K562 (cell line): ENCODE results near the gene HSD3B7. TPM values are rescaled to one million over a fixed set of nuclear protein-coding genes. Genes with fewer than 3 reads are reported as not detected.

ENCODE experiments used
- CBX8 ChIP-seq: fragments of 200-600 bp; sonication (generic); IDR thresholded peaks from 2 replicates; pipeline ENCODE4 v1.6.1; 2012; ENCODE audit warnings: borderline replicate concordance, mixed run types, low read depth, mild to moderate bottlenecking, moderate library complexity, mixed read lengths, low read length, control low read depth, inconsistent platforms; ENCODE audit not compliant: poor library complexity, severe bottlenecking; ENCODE audit errors: extremely low read depth
- CHD1 ChIP-seq: fragments of 200-600 bp; sonication (generic); IDR thresholded peaks from one replicate; pipeline ENCODE4 v1.6.1; 2012; ENCODE audit warnings: mild to moderate bottlenecking, moderate library complexity, low read length, inconsistent platforms
- ETV5 ChIP-seq: sonication (generic); formaldehyde crosslinking; IDR thresholded peaks from 2 replicates; pipeline ENCODE4 v1.4.0; 2020; ENCODE audit warnings: low read depth, mild to moderate bottlenecking, missing genetic modification reagents
- EZH2 ChIP-seq: IDR thresholded peaks from 2 replicates; pipeline ENCODE4 v1.6.1; 2012; ENCODE audit warnings: low read depth, mild to moderate bottlenecking, inconsistent platforms, low read length, borderline replicate concordance
- FIP1L1 ChIP-seq: fragments of 200-400 bp; formaldehyde crosslinking; IDR thresholded peaks from 2 replicates; pipeline ENCODE4 v1.6.1; 2018; ENCODE audit warnings: mild to moderate bottlenecking, low read depth, low read length; ENCODE audit not compliant: poor library complexity, severe bottlenecking
- HCFC1 ChIP-seq: IDR thresholded peaks from 2 replicates; pipeline ENCODE4 v1.6.1; 2012; ENCODE audit warnings: low read depth, low read length, improper control_type of control experiment
- HMGN3 ChIP-seq: IDR thresholded peaks from 2 replicates; pipeline ENCODE4 v1.6.1; 2011; ENCODE audit warnings: borderline replicate concordance, low read depth, mild to moderate bottlenecking, mixed read lengths, low read length; ENCODE audit not compliant: insufficient read length; ENCODE audit errors: extremely low read depth
- LCOR ChIP-seq: sonication (generic); formaldehyde crosslinking; IDR thresholded peaks from 2 replicates; pipeline ENCODE4 v1.8.0; 2022; ENCODE audit warnings: mild to moderate bottlenecking, missing genetic modification reagents
- MXI1 ChIP-seq: IDR thresholded peaks from 2 replicates; pipeline ENCODE4 v1.6.1; 2011; ENCODE audit warnings: low read depth, mild to moderate bottlenecking, improper control_type of control experiment, low read length
- NRF1 ChIP-seq, 2 experiments: fragments of 450-650 bp; IDR thresholded peaks in 1 of 2; conservative IDR thresholded peaks in 1 of 2; 2 replicates each; pipeline ENCODE4 v1.6.1; 2014; ENCODE audit warnings: mild to moderate bottlenecking in 2 of 2
- POLR2H ChIP-seq: IDR thresholded peaks from 2 replicates; pipeline ENCODE4 v1.6.1; 2016; ENCODE audit warnings: missing genetic modification characterization, low read depth, mild to moderate bottlenecking, control low read depth, missing compliant biosample characterization, moderate library complexity
- SIX5 ChIP-seq, 2 experiments: IDR thresholded peaks; 2 replicates each; pipeline ENCODE4 v1.6.1; 2011; ENCODE audit warnings: low read length in 2 of 2, borderline replicate concordance in 1 of 2, low read depth in 1 of 2, mild to moderate bottlenecking in 1 of 2, moderate library complexity in 1 of 2; ENCODE audit not compliant: insufficient read depth in 1 of 2
- SP2 ChIP-seq: IDR thresholded peaks from 2 replicates; pipeline ENCODE4 v1.6.1; 2011; ENCODE audit warnings: mild to moderate bottlenecking, low read depth, low read length, moderate library complexity; ENCODE audit not compliant: poor library complexity, severe bottlenecking; ENCODE audit errors: extremely low read depth
- SRF ChIP-seq, 2 experiments: fragments of 250-450, 450-650 bp in 1 of 2; sonication (Bioruptor Pico) in 1 of 2; sonication (generic) in 1 of 2; formaldehyde crosslinking; IDR thresholded peaks; 2 replicates each; pipeline versions ENCODE4 v1.5.0 to v1.5.1; 2020 to 2022; ENCODE audit warnings: mild to moderate bottlenecking in 1 of 2, missing genetic modification reagents in 1 of 2
- YBX1 ChIP-seq: fragments of 450-650 bp; IDR thresholded peaks from 2 replicates; pipeline ENCODE4 v1.7.1; 2016; ENCODE audit warnings: mild to moderate bottlenecking
- ZBTB7A ChIP-seq: IDR thresholded peaks from 2 replicates; pipeline ENCODE4 v1.6.1; 2011; ENCODE audit warnings: low read depth, mild to moderate bottlenecking, low read length, moderate library complexity, borderline replicate concordance; ENCODE audit not compliant: control insufficient read depth
- ZFP1 ChIP-seq: fragments of 450-650 bp; formaldehyde crosslinking; IDR thresholded peaks from 2 replicates; pipeline ENCODE4 v1.4.0; 2020; ENCODE audit warnings: mild to moderate bottlenecking, mixed read lengths
- ZNF347 ChIP-seq: fragments of 450-650 bp; formaldehyde crosslinking; IDR thresholded peaks from 2 replicates; pipeline ENCODE4 v1.4.0; 2020; ENCODE audit warnings: low read depth, mild to moderate bottlenecking, moderate library complexity
- ZNF408 ChIP-seq: fragments of 250-450 bp; sonication (Bioruptor Pico); IDR thresholded peaks from 2 replicates; pipeline ENCODE4 v1.4.0; 2020; ENCODE audit warnings: low read depth, mild to moderate bottlenecking, moderate library complexity
- ZNF507 ChIP-seq: conservative IDR thresholded peaks from 2 replicates; pipeline ENCODE4 v1.6.1; 2017; ENCODE audit warnings: missing genetic modification characterization, missing compliant biosample characterization
- ZNF561 ChIP-seq: fragments of 450-650 bp; formaldehyde crosslinking; conservative IDR thresholded peaks from 2 replicates; pipeline ENCODE4 v1.4.0; 2020; ENCODE audit warnings: mild to moderate bottlenecking, moderate library complexity
- polyA plus RNA-seq, 8 experiments: library from polyadenylated mRNA; depleted of rRNA in 4 of 8; stranded (reverse) in 5 of 8; unstranded in 3 of 8; fragments of >200 nt; fragmentation: Nextera tagmentation in 2 of 8; fragmentation: Illumina TruSeq in 1 of 8; extraction: Ambion mirVana in 2 of 8; extraction: Trizol in 1 of 8; gene quantifications; 2 replicates each; pipeline versions ENCODE4 v1.2.1 to v1.2.3, GENCODE V29; 2011 to 2014; ENCODE audit warnings: inconsistent platforms in 1 of 8, missing spikeins in 1 of 8
- total RNA-seq, 7 experiments: library from RNA; depleted of rRNA in 6 of 7; stranded (reverse); fragments of >200 nt in 6 of 7; fragmentation: Illumina TruSeq in 2 of 7; extraction: Trizol in 2 of 7; gene quantifications; 2 replicates each; pipeline versions ENCODE4 v1.2.1 to v1.2.3, GENCODE V29; 2011 to 2021; ENCODE audit warnings: low replicate concordance in 1 of 7
- TF ChIP-seq, protein P1 (sequence below): fragments of 450-650 bp; formaldehyde crosslinking; IDR thresholded peaks from 2 replicates; pipeline ENCODE4 v1.4.0; 2022; ENCODE audit warnings: missing genetic modification characterization
- TF ChIP-seq, protein P2 (sequence below): fragments of 450-650 bp; IDR thresholded peaks from 2 replicates; pipeline ENCODE4 v1.6.1; 2014; ENCODE audit warnings: low read depth, mild to moderate bottlenecking, moderate library complexity, borderline replicate concordance

The HSD3B7 gene
- total and polyA plus RNA-seq, 9 of the 15 experiments (the other 6 are each of a cell fraction or from before 2014, with no cell fraction given): 5.4 to 49.1 (median 23.0) TPM

DNA sequence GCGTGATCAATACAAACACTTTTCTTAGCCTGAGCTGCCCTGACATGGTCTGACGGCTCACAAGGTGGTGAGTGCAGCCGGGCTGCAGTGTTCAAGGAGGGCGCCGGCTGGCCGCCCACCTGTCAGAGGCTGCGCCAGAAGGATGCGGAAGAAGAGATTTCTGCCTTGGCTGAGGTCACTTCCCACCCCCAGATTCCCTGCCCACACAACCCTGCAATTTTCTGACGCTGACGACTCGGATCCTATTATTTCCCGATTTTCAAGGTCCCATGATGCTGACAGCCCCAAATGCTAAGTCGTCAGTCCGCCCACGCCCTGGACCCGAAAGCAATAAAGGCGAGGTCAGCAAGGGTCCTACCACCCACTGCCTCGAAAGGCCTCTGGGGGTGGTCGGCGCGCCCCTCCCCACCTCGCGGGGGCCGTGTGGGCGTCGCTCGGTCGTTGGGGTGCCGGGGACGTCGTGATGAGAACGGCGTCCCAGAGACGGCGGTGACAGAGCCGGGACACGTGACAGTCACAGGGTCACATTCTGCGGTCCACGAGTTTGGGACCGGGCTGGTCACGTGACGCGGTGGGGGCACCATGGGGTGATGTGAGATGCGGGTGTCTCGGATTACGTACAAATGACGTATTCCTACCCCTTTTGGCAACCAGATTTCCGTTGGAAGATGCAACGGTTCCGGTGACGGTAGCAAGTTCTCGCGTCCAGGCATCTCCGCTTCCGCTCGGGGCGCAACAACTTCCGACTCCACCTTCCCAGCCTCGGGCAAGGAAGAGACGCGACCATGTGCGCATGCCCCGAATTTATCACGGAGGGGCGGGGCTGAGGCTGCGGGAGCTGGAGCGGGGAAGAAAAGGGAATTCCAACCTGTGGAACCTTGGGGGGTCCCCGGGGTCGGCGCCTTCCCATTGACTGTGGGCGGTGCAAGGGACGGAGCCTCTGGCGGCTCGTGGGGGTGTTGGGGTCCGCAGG lies 48.0 kb downstream of the HSD3B7 start, which contains the start of gene STX4 (continued):
- TF ChIP-seq, protein P1, sequence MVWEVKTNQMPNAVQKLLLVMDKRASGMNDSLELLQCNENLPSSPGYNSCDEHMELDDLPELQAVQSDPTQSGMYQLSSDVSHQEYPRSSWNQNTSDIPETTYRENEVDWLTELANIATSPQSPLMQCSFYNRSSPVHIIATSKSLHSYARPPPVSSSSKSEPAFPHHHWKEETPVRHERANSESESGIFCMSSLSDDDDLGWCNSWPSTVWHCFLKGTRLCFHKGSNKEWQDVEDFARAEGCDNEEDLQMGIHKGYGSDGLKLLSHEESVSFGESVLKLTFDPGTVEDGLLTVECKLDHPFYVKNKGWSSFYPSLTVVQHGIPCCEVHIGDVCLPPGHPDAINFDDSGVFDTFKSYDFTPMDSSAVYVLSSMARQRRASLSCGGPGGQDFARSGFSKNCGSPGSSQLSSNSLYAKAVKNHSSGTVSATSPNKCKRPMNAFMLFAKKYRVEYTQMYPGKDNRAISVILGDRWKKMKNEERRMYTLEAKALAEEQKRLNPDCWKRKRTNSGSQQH: 0 out of 2 replicates have a peak, but pooled peaks have one; percentile 73
- peak; percentile 53 to 57; a peak in 3 of 4 replicates for TF ChIP-seq SIX5 (IDR thresholded peaks at IDR 0.05; ENCODE audit: borderline replicate concordance in 1 of 2, insufficient read depth in 1 of 2, low read depth in 1 of 2, low read length in 2 of 2)
- TF ChIP-seq, protein P2, sequence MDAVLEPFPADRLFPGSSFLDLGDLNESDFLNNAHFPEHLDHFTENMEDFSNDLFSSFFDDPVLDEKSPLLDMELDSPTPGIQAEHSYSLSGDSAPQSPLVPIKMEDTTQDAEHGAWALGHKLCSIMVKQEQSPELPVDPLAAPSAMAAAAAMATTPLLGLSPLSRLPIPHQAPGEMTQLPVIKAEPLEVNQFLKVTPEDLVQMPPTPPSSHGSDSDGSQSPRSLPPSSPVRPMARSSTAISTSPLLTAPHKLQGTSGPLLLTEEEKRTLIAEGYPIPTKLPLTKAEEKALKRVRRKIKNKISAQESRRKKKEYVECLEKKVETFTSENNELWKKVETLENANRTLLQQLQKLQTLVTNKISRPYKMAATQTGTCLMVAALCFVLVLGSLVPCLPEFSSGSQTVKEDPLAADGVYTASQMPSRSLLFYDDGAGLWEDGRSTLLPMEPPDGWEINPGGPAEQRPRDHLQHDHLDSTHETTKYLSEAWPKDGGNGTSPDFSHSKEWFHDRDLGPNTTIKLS: peak; percentile 90
- TF ChIP-seq EZH2: no peak
- no peak for TF ChIP-seq ZNF347 (CRISPR knock-in tag)
- TF ChIP-seq ZFP1: no peak
- TF ChIP-seq HMGN3: peak; percentile 33
- TF ChIP-seq POLR2H (tag): peak; percentile 49; the same call in 1 of the 2 replicates
- peak; percentile 99 for TF ChIP-seq LCOR (CRISPR knock-in tag)
- peak; percentile 81 to 87 for TF ChIP-seq NRF1 (conservative IDR thresholded peaks at IDR 0.05 in 1 of 2, IDR thresholded peaks at IDR 0.05 in 1 of 2)
- TF ChIP-seq FIP1L1: peak; percentile 24
- TF ChIP-seq YBX1: no peak
- no peak for TF ChIP-seq CBX8
- TF ChIP-seq ZNF507 (tag): no peak
- peak; percentile 82 for TF ChIP-seq ZBTB7A
- TF ChIP-seq ZNF408 (CRISPR knock-in tag): no peak
- TF ChIP-seq SP2: no peak
- TF ChIP-seq ETV5 (CRISPR knock-in tag): peak; percentile 65; the same call in 1 of the 2 replicates
- TF ChIP-seq HCFC1: peak; percentile 91
- TF ChIP-seq SRF (CRISPR knock-in tag; IDR thresholded peaks at IDR 0.05): peak in 1 of 2 experiments; percentile 90; a peak in 1 of 4 replicates
- TF ChIP-seq MXI1: peak; percentile 52; the same call in 1 of the 2 replicates
- TF ChIP-seq ZNF561: no peak
- TF ChIP-seq CHD1: peak; percentile 43
